ENCODE data around the gene TMEM184C. TPM values are rescaled to one million over a fixed set of nuclear protein-coding genes. Genes with fewer than 3 reads are reported as not detected.

Gene TMEM184C
- total RNA-seq, 2 experiments from 2014 or later: 13.2 to 18.4 TPM

GRCh38 chr4:147620315-147620714 lies 3.1 kb downstream of the TMEM184C start:
- Mint-ChIP-seq H3K4me3 (peak overlapping the region; percentile 31), H3K4me1 (ENCODE audit: low read depth) (peaks cover 31% of the 10 kb centered on the region), H3K27me3 (no peaks in the 10 kb centered on the region), H3K36me3 (ENCODE audit: low read depth) (peaks cover 27% of the 10 kb centered on the region), H3K27ac (no peak overlapping the region), H3K9me3 (no peaks in the 10 kb centered on the region)
- no peak for TF ChIP-seq CTCF (IDR thresholded peaks at IDR 0.05)
- ATAC-seq (no peak), DNase-seq (no peak)
- intact Hi-C loops (cut with micrococcal nuclease): no loop called here
- CTCF ChIA-PET: interaction anchor here (2.5 kb wide), 1 partner anchor 247 kb away, joined by 9 read pairs; no protein-coding TSS in a partner anchor
- POLR2A ChIA-PET: interaction anchor here (0.9 kb wide), 1 partner anchor 63 kb away, joined by 3 read pairs; no protein-coding TSS in a partner anchor

- Mint-ChIP-seq H3K4me3 (no peak overlapping the region), H3K27ac (no peak overlapping the region), H3K9me3 (no peaks in the 10 kb centered on the region), H3K4me1 (ENCODE audit: low read depth) (peaks cover 15% of the 10 kb centered on the region), H3K27me3 (no peaks in the 10 kb centered on the region), H3K36me3 (ENCODE audit: low read depth) (peaks cover 41% of the 10 kb centered on the region)
- ChIA-PET CTCF (interaction anchor here (1.4 kb wide), 1 partner anchor 241 kb away, joined by 6 read pairs; no protein-coding TSS in a partner anchor), POLR2A (no interaction called here)
- TF ChIP-seq CTCF (IDR thresholded peaks at IDR 0.05): no peak
- intact Hi-C loops (cut with micrococcal nuclease): no loop called here
- ATAC-seq: no peak
- no peak for DNase-seq
Observed at GRCh38 chr4:147625733-147626132, 8.5 kb downstream of the TMEM184C start.

- ATAC-seq (no peak), DNase-seq (no peak)
- ChIA-PET POLR2A (interaction anchor here (0.7 kb wide), 1 partner anchor 14 kb away, joined by 3 read pairs; no protein-coding TSS in a partner anchor), CTCF (interaction anchor here (1.4 to 5.6 kb wide), 3 partner anchors 10 to 240 kb away, joined by 5 to 24 read pairs (median 6); partner anchors contain the start of gene TMEM184C)
- Mint-ChIP-seq H3K27me3 (no peaks in the 10 kb centered on the region), H3K36me3 (ENCODE audit: low read depth) (peaks cover 43% of the 10 kb centered on the region), H3K9me3 (no peaks in the 10 kb centered on the region), H3K4me1 (ENCODE audit: low read depth) (peaks cover 7% of the 10 kb centered on the region), H3K4me3 (no peak overlapping the region), H3K27ac (peak overlapping the region; percentile 3)
- intact Hi-C loops (cut with micrococcal nuclease): no loop called here
- no peak for TF ChIP-seq CTCF (IDR thresholded peaks at IDR 0.05)
Observed at GRCh38 chr4:147626903-147627302, 9.7 kb downstream of the TMEM184C start.

GRCh38 chr4:147628415-147628814 lies 11.2 kb downstream of the TMEM184C start:
- ATAC-seq (no peak), DNase-seq (no peak)
- no peak for TF ChIP-seq CTCF (IDR thresholded peaks at IDR 0.05)
- no peaks in the 10 kb centered on the region for H3K9me3 Mint-ChIP-seq
- H3K36me3 Mint-ChIP-seq (ENCODE audit: low read depth): peaks cover 42% of the 10 kb centered on the region
- intact Hi-C loops (cut with micrococcal nuclease): no loop called here
- ChIA-PET POLR2A (interaction anchor here (1.4 kb wide), 1 partner anchor 10 kb away, joined by 8 read pairs; no protein-coding TSS in a partner anchor), CTCF (interaction anchor here (1.1 to 5.6 kb wide), 3 partner anchors 11 to 238 kb away, joined by 3 to 24 read pairs (median 4); partner anchors contain the start of gene TMEM184C)
- H3K27ac Mint-ChIP-seq: no peak overlapping the region
- no peaks in the 10 kb centered on the region for H3K27me3 Mint-ChIP-seq
- H3K4me1 Mint-ChIP-seq (ENCODE audit: low read depth): peaks cover 2% of the 10 kb centered on the region
- no peak overlapping the region for H3K4me3 Mint-ChIP-seq
